Body of pancreas (tissue), 4 donors: Measurements from ENCODE around the gene IL19.

Experiments
- POLR2A ChIP-seq, 3 donors: fragments of 450-650 bp; IDR thresholded peaks; one replicate each; pipeline ENCODE4 v1.6.1; 2016; ENCODE audit warnings: antibody characterized with exemption in 3 of 3, mild to moderate bottlenecking in 2 of 3
- TF ChIP-seq, protein P1 (sequence below), 7 experiments: fragments of 450-650 bp in 4 of 7; fragments of 200-600 bp in 3 of 7; sonication (generic) in 3 of 7; IDR thresholded peaks; one replicate each; pipeline ENCODE4 v1.5.1; 2016 to 2019; ENCODE audit warnings: antibody characterized with exemption in 7 of 7

DNA sequence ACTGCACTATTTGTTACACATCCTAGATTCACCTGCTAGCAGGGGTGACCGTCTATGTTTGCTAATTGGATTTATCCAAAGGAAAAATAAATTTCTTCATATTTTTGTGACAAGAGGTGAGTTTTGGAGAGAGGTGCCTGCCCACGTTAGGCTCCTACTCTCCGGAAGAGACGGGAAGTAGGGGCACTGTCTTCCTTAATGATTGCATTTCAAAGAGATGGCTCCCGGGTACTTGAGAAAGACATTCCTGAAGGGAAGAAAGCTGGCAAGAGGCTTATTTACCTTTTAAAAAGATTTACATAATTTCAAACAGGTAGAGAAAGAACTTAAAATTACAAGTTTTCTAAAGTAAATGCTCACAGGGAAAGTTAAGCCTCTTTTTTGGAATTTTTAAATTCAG, 18.7 kb upstream of the IL19 start:
- TF ChIP-seq POLR2A (IDR thresholded peaks at IDR 0.05) = no peak
- TF ChIP-seq, protein P1, sequence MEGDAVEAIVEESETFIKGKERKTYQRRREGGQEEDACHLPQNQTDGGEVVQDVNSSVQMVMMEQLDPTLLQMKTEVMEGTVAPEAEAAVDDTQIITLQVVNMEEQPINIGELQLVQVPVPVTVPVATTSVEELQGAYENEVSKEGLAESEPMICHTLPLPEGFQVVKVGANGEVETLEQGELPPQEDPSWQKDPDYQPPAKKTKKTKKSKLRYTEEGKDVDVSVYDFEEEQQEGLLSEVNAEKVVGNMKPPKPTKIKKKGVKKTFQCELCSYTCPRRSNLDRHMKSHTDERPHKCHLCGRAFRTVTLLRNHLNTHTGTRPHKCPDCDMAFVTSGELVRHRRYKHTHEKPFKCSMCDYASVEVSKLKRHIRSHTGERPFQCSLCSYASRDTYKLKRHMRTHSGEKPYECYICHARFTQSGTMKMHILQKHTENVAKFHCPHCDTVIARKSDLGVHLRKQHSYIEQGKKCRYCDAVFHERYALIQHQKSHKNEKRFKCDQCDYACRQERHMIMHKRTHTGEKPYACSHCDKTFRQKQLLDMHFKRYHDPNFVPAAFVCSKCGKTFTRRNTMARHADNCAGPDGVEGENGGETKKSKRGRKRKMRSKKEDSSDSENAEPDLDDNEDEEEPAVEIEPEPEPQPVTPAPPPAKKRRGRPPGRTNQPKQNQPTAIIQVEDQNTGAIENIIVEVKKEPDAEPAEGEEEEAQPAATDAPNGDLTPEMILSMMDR (IDR thresholded peaks at IDR 0.05) = no peak
